IMR-90 (cell line): ENCODE data around the gene GPR37. TPM values are rescaled to one million over a fixed set of nuclear protein-coding genes. Genes with fewer than 3 reads are reported as not detected.

Source experiments
- ATAC-seq: fragments of 200-7000 bp; cut with Tn5 transposase; 2 replicates; pipeline ENCODE4 v1.9.1; 2020; ENCODE audit warnings: low read depth, mild to moderate bottlenecking, moderate library complexity
- BruUV-seq: library from RNA; stranded (reverse); fragments of 400-500 nt; replicated peaks from 2 replicates; lab custom pipeline; 2021; lab: Mats Ljungman, UMichigan
- CTCF ChIA-PET: fragments of 300-600 bp; formaldehyde crosslinking; extraction: SDS; loops from one replicate; lab custom pipeline; 2021; ENCODE audit warnings: antibody characterized with exemption; lab: Yijun Ruan, JAX
- POLR2A ChIA-PET: fragments of 300-600 bp; sonication (Branson Sonifier 250); formaldehyde crosslinking; loops from one replicate; lab custom pipeline; 2022; ENCODE audit warnings: antibody characterized with exemption; ENCODE audit not compliant: unreplicated experiment; lab: Charles Lee
- DNase-seq: peaks from one replicate; pipeline ENCODE4 v3.0.0; 2013
- H2AFZ ChIP-seq: replicated peaks from 2 replicates; pipeline ENCODE3; 2013; ENCODE audit warnings: low read length, mild to moderate bottlenecking; ENCODE audit not compliant: poor library complexity
- H2AK5ac ChIP-seq: 2 replicates; pipeline ENCODE4 v1.6.1; 2013; ENCODE audit warnings: low read depth, low read length, inconsistent platforms
- H2AK9ac ChIP-seq: replicated peaks from 2 replicates; pipeline ENCODE3; 2013; ENCODE audit warnings: mild to moderate bottlenecking, low read depth, low read length, moderate library complexity; ENCODE audit not compliant: poor library complexity
- H2BK120ac ChIP-seq: 2 replicates; pipeline ENCODE4 v1.6.1; 2013; ENCODE audit warnings: low read depth, low read length, inconsistent platforms
- H2BK15ac ChIP-seq: 3 replicates; pipeline ENCODE4 v1.6.1; 2013; ENCODE audit warnings: low read depth, low read length, inconsistent platforms
- H2BK20ac ChIP-seq: 2 replicates; pipeline ENCODE4 v1.6.1; 2013; ENCODE audit warnings: low read depth, mild to moderate bottlenecking, inconsistent platforms, low read length, moderate library complexity
- H2BK5ac ChIP-seq: 2 replicates; pipeline ENCODE4 v1.6.1; 2013; ENCODE audit warnings: mild to moderate bottlenecking, low read depth, low read length, inconsistent platforms; ENCODE audit not compliant: poor library complexity, severe bottlenecking
- H3K14ac ChIP-seq: replicated peaks from 2 replicates; pipeline ENCODE4 v1.6.1; 2013; ENCODE audit warnings: low read depth, low read length, inconsistent platforms
- H3K18ac ChIP-seq: 2 replicates; pipeline ENCODE4 v1.6.1; 2013; ENCODE audit warnings: low read depth, low read length, control low read depth
- H3K23ac ChIP-seq: 2 replicates; pipeline ENCODE4 v1.6.1; 2013; ENCODE audit warnings: low read depth, low read length, inconsistent platforms
- H3K27ac ChIP-seq: 2 replicates; pipeline ENCODE4 v1.5.1; 2013; ENCODE audit warnings: mild to moderate bottlenecking, control low read depth, low read length; ENCODE audit not compliant: insufficient read depth
- H3K27me3 ChIP-seq: 2 replicates; pipeline ENCODE4 v1.6.1; 2013; ENCODE audit warnings: low read length; ENCODE audit not compliant: control insufficient read depth, insufficient read depth
- H3K36me3 ChIP-seq: 2 replicates; pipeline ENCODE4 v1.6.1; 2013; ENCODE audit warnings: low read length, mixed read lengths; ENCODE audit not compliant: control insufficient read depth, insufficient read depth
- H3K4ac ChIP-seq: 2 replicates; pipeline ENCODE4 v1.6.1; 2013; ENCODE audit warnings: low read depth, low read length, inconsistent platforms
- H3K4me1 ChIP-seq: 2 replicates; pipeline ENCODE4 v1.6.1; 2013; ENCODE audit warnings: low read length, mixed read lengths; ENCODE audit not compliant: control insufficient read depth, insufficient read depth
- H3K4me2 ChIP-seq: 2 replicates; pipeline ENCODE4 v1.6.1; 2013; ENCODE audit warnings: low read depth, mild to moderate bottlenecking, control low read depth, low read length, moderate library complexity
- H3K4me3 ChIP-seq: 2 replicates; pipeline ENCODE4 v1.5.1; 2013; ENCODE audit warnings: low read depth, mild to moderate bottlenecking, control low read depth, low read length, moderate library complexity; ENCODE audit not compliant: insufficient read depth
- H3K56ac ChIP-seq: 2 replicates; pipeline ENCODE4 v1.6.1; 2013; ENCODE audit warnings: low read length, inconsistent platforms; ENCODE audit not compliant: insufficient read depth; ENCODE audit errors: extremely low read depth
- H3K79me1 ChIP-seq, 2 experiments: 2 replicates each; pipeline ENCODE4 v1.6.1; 2013; ENCODE audit warnings: low read length in 2 of 2, inconsistent platforms in 1 of 2, low read depth in 1 of 2
- H3K9ac ChIP-seq: 2 replicates; pipeline ENCODE4 v1.6.1; 2013; ENCODE audit warnings: low read depth, low read length, control low read depth
- H3K9me1 ChIP-seq: 2 replicates; pipeline ENCODE4 v1.6.1; 2013; ENCODE audit warnings: low read length, inconsistent platforms; ENCODE audit not compliant: insufficient read depth
- H3K9me3 ChIP-seq: 2 replicates; pipeline ENCODE4 v1.6.1; 2013; ENCODE audit warnings: low read length; ENCODE audit not compliant: control insufficient read depth, insufficient read depth
- H4K20me1 ChIP-seq: 2 replicates; pipeline ENCODE4 v1.6.1; 2013; ENCODE audit warnings: low read length, inconsistent platforms; ENCODE audit not compliant: insufficient read depth
- H4K5ac ChIP-seq: 2 replicates; pipeline ENCODE4 v1.6.1; 2013; ENCODE audit warnings: mild to moderate bottlenecking, low read depth, low read length, control low read depth
- H4K8ac ChIP-seq, 2 experiments: 2 replicates each; pipeline ENCODE4 v1.6.1; 2013; ENCODE audit warnings: low read depth in 2 of 2, low read length in 2 of 2, control low read depth in 1 of 2, inconsistent platforms in 1 of 2
- H4K91ac ChIP-seq: 2 replicates; pipeline ENCODE4 v1.6.1; 2013; ENCODE audit warnings: low read depth, low read length, inconsistent platforms; ENCODE audit not compliant: insufficient read depth
- BHLHE40 ChIP-seq: fragments of 150-350 bp; IDR thresholded peaks from 2 replicates; pipeline ENCODE4 v1.6.1; 2016; ENCODE audit warnings: mild to moderate bottlenecking, low read depth, low read length
- WGBS, 2 experiments: methylation state at CpG; one replicate each; pipeline versions ENCODE4 v1.1.5 to v1.1.7; 2013; ENCODE audit warnings: missing lambda C conversion rate in 2 of 2; ENCODE audit not compliant: insufficient read length in 1 of 2; ENCODE audit errors: extremely low coverage in 2 of 2; 5-methylcytosine and 5-hydroxymethylcytosine counted together
- dilution Hi-C: fragments of 300-500 bp; cut with HindIII; formaldehyde crosslinking; loops from one replicate; pipeline ENCODE4 v1.14.3; 2018; ENCODE audit warnings: low sequenced_read_pairs; ENCODE audit not compliant: unreplicated experiment
- in situ Hi-C: fragments of 300-500 bp; cut with MboI; formaldehyde crosslinking; loops from 3 replicates; pipeline ENCODE4 v1.14.3; 2019; ENCODE audit warnings: low sequenced_read_pairs, inconsistent platforms, mixed read lengths
- intact Hi-C: fragments of 100-400 bp; cut with micrococcal nuclease; formaldehyde crosslinking; loops from 2 replicates; pipeline ENCODE4 v1.10.0; 2022
- polyA plus RNA-seq, 3 experiments: library from polyadenylated mRNA; depleted of rRNA; stranded (reverse); fragments of >200 nt; gene quantifications; 2 replicates each; pipeline ENCODE4 v1.2.3, GENCODE V29; 2012; ENCODE audit warnings: low replicate concordance in 1 of 3
- total RNA-seq: library from RNA; depleted of rRNA; stranded (reverse); fragments of >200 nt; gene quantifications from 2 replicates; pipeline ENCODE4 v1.2.3, GENCODE V29; 2012

The GPR37 gene
- total and polyA plus RNA-seq, 2 of the 4 experiments (the other 2 are of a cell fraction), result 4.6 to 9.3 TPM

- in situ Hi-C loops, result no loop called here
- Histone ChIP-seq H2BK15ac (no peak overlapping the region), H3K36me3 (no peaks in the 10 kb centered on the region), H3K9ac (no peak overlapping the region), H4K8ac (no peak overlapping the region), H3K27me3 (no peaks in the 10 kb centered on the region), H3K79me1 (no peaks in the 10 kb centered on the region), H3K4me3 (no peak overlapping the region), H3K27ac (no peak overlapping the region), H2AK5ac (no peak overlapping the region), H3K23ac (no peak overlapping the region), H2BK20ac (no peak overlapping the region), H3K9me1 (no peaks in the 10 kb centered on the region), H2BK5ac (peak overlapping the region; percentile 43), H3K4me2 (no peak overlapping the region), H3K4ac (no peak overlapping the region), H4K5ac (no peak overlapping the region), H3K14ac (no peak overlapping the region), H2AK9ac (no peak overlapping the region), H4K91ac (no peak overlapping the region), H3K9me3 (no peaks in the 10 kb centered on the region), H2AFZ (no peak overlapping the region), H3K56ac (no peak overlapping the region), H2BK120ac (no peak overlapping the region), H4K20me1 (no peaks in the 10 kb centered on the region), H3K4me1 (no peaks in the 10 kb centered on the region), H3K18ac (no peak overlapping the region)
- ChIA-PET POLR2A (no interaction called here), CTCF (no interaction called here)
- intact Hi-C loops, result loop anchor here (10.0 kb wide), 1 partner anchor 194 kb away; no protein-coding TSS in a partner anchor
- ATAC-seq (peak; percentile 59), DNase-seq (peak; percentile 40)
- TF ChIP-seq BHLHE40, result no peak
- WGBS, 2 experiments, result no CpG with 5 or more reads among the region's 1 CpG
- no TSS peak for BruUV-seq
- dilution Hi-C loops, result no loop called here
Observed at GRCh38 chr7:124728610-124729009, 37.0 kb downstream of the GPR37 start.
